OCI-LY1 (cell line): ENCODE results near the gene TNN.
"Not testable (repeated sequence)": the region's sequence is repeated elsewhere in the genome, so short reads cannot be mapped to it uniquely, and the experiment has no call there.

Source experiments
- H2AFZ ChIP-seq: fragments of 200-600 bp; sonication (generic), shearing (Covaris generic); 2 replicates; pipeline ENCODE4 v1.6.0; 2014; ENCODE audit warnings: antibody characterized with exemption, mild to moderate bottlenecking, low read length
- H3F3A ChIP-seq: fragments of 200-600 bp; sonication (generic), shearing (Covaris generic); 2 replicates; pipeline ENCODE4 v1.6.0; 2014; ENCODE audit warnings: mild to moderate bottlenecking, antibody characterized with exemption, low read length, moderate library complexity; ENCODE audit not compliant: insufficient read depth
- H3K27ac ChIP-seq: fragments of 200-600 bp; sonication (generic); 2 replicates; pipeline ENCODE4 v1.5.1; 2014; ENCODE audit warnings: low read length, mixed run types, mild to moderate bottlenecking, low read depth; ENCODE audit not compliant: poor library complexity, severe bottlenecking
- H3K27me3 ChIP-seq: fragments of 200-600 bp; sonication (generic); 2 replicates; pipeline ENCODE4 v1.6.0; 2014; ENCODE audit warnings: antibody characterized with exemption, mild to moderate bottlenecking, low read length, moderate library complexity; ENCODE audit not compliant: insufficient read depth
- H3K36me3 ChIP-seq: fragments of 200-600 bp; sonication (generic); 2 replicates; pipeline ENCODE4 v1.6.1; 2014; ENCODE audit warnings: mild to moderate bottlenecking, antibody characterized with exemption, low read length, moderate library complexity, mixed read lengths; ENCODE audit not compliant: insufficient read depth
- H3K4me1 ChIP-seq: fragments of 200-600 bp; sonication (generic); 2 replicates; pipeline ENCODE4 v1.5.1; 2014; ENCODE audit warnings: mild to moderate bottlenecking, low read length, moderate library complexity; ENCODE audit not compliant: insufficient read depth, severe bottlenecking
- H3K4me2 ChIP-seq: fragments of 200-600 bp; sonication (generic), shearing (Covaris generic); 2 replicates; pipeline ENCODE4 v1.6.1; 2014; ENCODE audit warnings: low read length
- H3K4me3 ChIP-seq: fragments of 200-600 bp; sonication (generic); 2 replicates; pipeline ENCODE4 v1.5.1; 2014; ENCODE audit warnings: low read length, low read depth, mild to moderate bottlenecking, mixed read lengths; ENCODE audit not compliant: poor library complexity, severe bottlenecking
- H3K79me2 ChIP-seq: fragments of 200-600 bp; shearing (Covaris generic); 2 replicates; pipeline ENCODE4 v1.6.1; 2016; ENCODE audit warnings: mixed run types, low read length, mixed read lengths; ENCODE audit not compliant: insufficient read depth
- H3K9ac ChIP-seq: fragments of 200-600 bp; sonication (generic), shearing (Covaris generic); 2 replicates; pipeline ENCODE4 v1.6.1; 2014; ENCODE audit warnings: mild to moderate bottlenecking, low read length, mixed read lengths
- H3K9me2 ChIP-seq: fragments of 200-600 bp; sonication (generic), shearing (Covaris generic); 2 replicates; pipeline ENCODE4 v1.6.1; 2014; ENCODE audit warnings: low read depth, mild to moderate bottlenecking, low read length, mixed read lengths
- H3K9me3 ChIP-seq: fragments of 200-600 bp; shearing (Covaris generic); 2 replicates; pipeline ENCODE4 v1.6.1; 2014; ENCODE audit warnings: low read length, mixed read lengths
- H4K20me1 ChIP-seq: fragments of 200-600 bp; sonication (generic), shearing (Covaris generic); 2 replicates; pipeline ENCODE4 v1.6.0; 2016; ENCODE audit warnings: mild to moderate bottlenecking, low read length; ENCODE audit not compliant: insufficient read depth
- CTCF ChIP-seq: fragments of 200-600 bp; sonication (generic), shearing (Covaris generic); IDR thresholded peaks from 2 replicates; pipeline ENCODE4 v1.5.1; 2017; ENCODE audit warnings: mild to moderate bottlenecking, antibody characterized with exemption, low read length, moderate library complexity, mixed read lengths
- EZH2 ChIP-seq: fragments of 200-600 bp; sonication (generic), shearing (Covaris generic); IDR thresholded peaks from 2 replicates; pipeline ENCODE4 v1.8.0; 2017; ENCODE audit warnings: borderline replicate concordance, mixed run types, mild to moderate bottlenecking, antibody characterized with exemption, low read length, moderate library complexity, mixed read lengths

TNN gene

GRCh38 chr1:175042650-175043049 is 25.0 kb upstream of the TNN start:
- H3K4me3 ChIP-seq: no peak overlapping the region
- no peak overlapping the region for H3K4me2 ChIP-seq
- no peaks in the 10 kb centered on the region for H3K9me3 ChIP-seq
- no peak for TF ChIP-seq CTCF
- TF ChIP-seq EZH2: no peak
- no peaks in the 10 kb centered on the region for H3K4me1 ChIP-seq
- H3K27ac ChIP-seq: no peak overlapping the region
- no peaks in the 10 kb centered on the region for H3K79me2 ChIP-seq
- no peak overlapping the region for H2AFZ ChIP-seq
- H3F3A ChIP-seq: no peaks in the 10 kb centered on the region
- H4K20me1 ChIP-seq: no peaks in the 10 kb centered on the region
- no peaks in the 10 kb centered on the region for H3K9me2 ChIP-seq
- no peak overlapping the region for H3K9ac ChIP-seq
- H3K27me3 ChIP-seq: no peaks in the 10 kb centered on the region
- no peaks in the 10 kb centered on the region for H3K36me3 ChIP-seq

GRCh38 chr1:175043824-175044223 is 23.8 kb upstream of the TNN start:
- no peaks in the 10 kb centered on the region for H3K79me2 ChIP-seq
- H3K4me1 ChIP-seq: no peaks in the 10 kb centered on the region
- H3K9me3 ChIP-seq: no peaks in the 10 kb centered on the region
- H3K9me2 ChIP-seq: no peaks in the 10 kb centered on the region
- H3K4me2 ChIP-seq: no peak overlapping the region
- H3K9ac ChIP-seq: no peak overlapping the region
- H3K36me3 ChIP-seq: no peaks in the 10 kb centered on the region
- H3K27me3 ChIP-seq: no peaks in the 10 kb centered on the region
- TF ChIP-seq EZH2: no peak
- no peak overlapping the region for H3K4me3 ChIP-seq
- H3F3A ChIP-seq: no peaks in the 10 kb centered on the region
- H4K20me1 ChIP-seq: no peaks in the 10 kb centered on the region
- H3K27ac ChIP-seq: no peak overlapping the region
- H2AFZ ChIP-seq: no peak overlapping the region

GRCh38 chr1:175044591-175044990 is 23.0 kb upstream of the TNN start:
- not testable (repeated sequence) for H3K9me3 ChIP-seq, H3K4me2 ChIP-seq, H3K4me1 ChIP-seq, H3K9me2 ChIP-seq, H3F3A ChIP-seq, H3K4me3 ChIP-seq, H3K9ac ChIP-seq, H2AFZ ChIP-seq, H3K27ac ChIP-seq, H3K27me3 ChIP-seq, H4K20me1 ChIP-seq, H3K36me3 ChIP-seq, H3K79me2 ChIP-seq

- no peak overlapping the region for H2AFZ ChIP-seq
- no peak overlapping the region for H3K27ac ChIP-seq
- H3F3A ChIP-seq: no peaks in the 10 kb centered on the region
- no peaks in the 10 kb centered on the region for H3K9me2 ChIP-seq
- H3K4me3 ChIP-seq: no peak overlapping the region
- TF ChIP-seq EZH2: no peak
- no peak for TF ChIP-seq CTCF
- H3K36me3 ChIP-seq: no peaks in the 10 kb centered on the region
- H3K9me3 ChIP-seq: no peaks in the 10 kb centered on the region
- H3K27me3 ChIP-seq: no peaks in the 10 kb centered on the region
- H3K79me2 ChIP-seq: no peaks in the 10 kb centered on the region
- H3K4me2 ChIP-seq: no peak overlapping the region
- H3K9ac ChIP-seq: no peak overlapping the region
- H4K20me1 ChIP-seq: no peaks in the 10 kb centered on the region
- no peaks in the 10 kb centered on the region for H3K4me1 ChIP-seq
Observed at GRCh38 chr1:175045097-175045496, 22.5 kb upstream of the TNN start.
